BJ (cell line): ENCODE measurements around the gene ZBTB20. TPM values are rescaled to one million over a fixed set of nuclear protein-coding genes. Genes with fewer than 3 reads are reported as not detected.

ENCODE experiments used
- CTCF ChIA-PET: fragments of 350-600 bp; formaldehyde crosslinking; extraction: SDS; loops from one replicate; lab custom pipeline; 2021; ENCODE audit warnings: antibody characterized with exemption, inconsistent platforms; lab: Yijun Ruan, JAX
- POLR2A ChIA-PET: fragments of 300-600 bp; sonication (Branson Sonifier 250); formaldehyde crosslinking; extraction: SDS; loops from one replicate; lab custom pipeline; 2021; ENCODE audit warnings: antibody characterized with exemption; lab: Charles Lee
- DNase-seq: peaks from one replicate; pipeline ENCODE4 v3.0.0-alpha.2; 2011; ENCODE audit warnings: low read depth
- H3K27me3 ChIP-seq: 2 replicates; pipeline ENCODE4 v1.6.0; 2011; ENCODE audit warnings: low read length; ENCODE audit not compliant: control insufficient read depth, insufficient read depth
- H3K36me3 ChIP-seq: 2 replicates; pipeline ENCODE4 v1.5.1; 2011; ENCODE audit warnings: low read length; ENCODE audit not compliant: control insufficient read depth, insufficient read depth
- H3K4me3 ChIP-seq: 2 replicates; pipeline ENCODE4 v1.5.1; 2011; ENCODE audit warnings: low read depth, mild to moderate bottlenecking, control low read depth, low read length
- polyA plus RNA-seq: library from polyadenylated mRNA; depleted of rRNA; stranded (reverse); fragments of >200 nt; gene quantifications from 2 replicates; pipeline ENCODE4 v1.2.3, GENCODE V29; 2011
- TF ChIP-seq, protein P1 (sequence below): IDR thresholded peaks from 2 replicates; pipeline ENCODE4 v1.5.1; 2011; ENCODE audit warnings: low read depth, mild to moderate bottlenecking, control low read depth, inconsistent platforms, low read length, moderate library complexity; ENCODE audit not compliant: insufficient read depth

The ZBTB20 gene
- polyA plus RNA-seq, 1 experiment, result 6.0 TPM

DNA sequence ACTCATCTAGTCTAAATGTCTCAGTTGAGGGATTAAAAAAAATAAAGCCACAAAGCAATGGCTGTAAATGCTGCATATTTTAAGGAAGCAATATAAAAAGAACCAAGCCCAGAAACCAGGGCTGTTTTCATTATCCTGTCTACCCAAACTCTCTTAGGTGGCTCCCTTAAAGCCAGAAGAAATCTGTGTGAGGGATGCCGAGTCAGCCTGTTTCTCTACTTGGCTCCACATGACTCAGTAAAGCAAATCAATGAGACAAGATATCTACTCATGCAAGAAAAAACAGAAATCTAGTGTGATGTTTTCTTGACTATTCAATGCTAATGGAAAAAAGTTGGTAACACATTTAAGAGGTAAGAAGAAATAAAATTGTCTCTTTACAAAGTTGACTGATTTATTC is 296.2 kb downstream of the ZBTB20 start:
- H3K27me3 ChIP-seq, result no peaks in the 10 kb centered on the region
- TF ChIP-seq, protein P1, sequence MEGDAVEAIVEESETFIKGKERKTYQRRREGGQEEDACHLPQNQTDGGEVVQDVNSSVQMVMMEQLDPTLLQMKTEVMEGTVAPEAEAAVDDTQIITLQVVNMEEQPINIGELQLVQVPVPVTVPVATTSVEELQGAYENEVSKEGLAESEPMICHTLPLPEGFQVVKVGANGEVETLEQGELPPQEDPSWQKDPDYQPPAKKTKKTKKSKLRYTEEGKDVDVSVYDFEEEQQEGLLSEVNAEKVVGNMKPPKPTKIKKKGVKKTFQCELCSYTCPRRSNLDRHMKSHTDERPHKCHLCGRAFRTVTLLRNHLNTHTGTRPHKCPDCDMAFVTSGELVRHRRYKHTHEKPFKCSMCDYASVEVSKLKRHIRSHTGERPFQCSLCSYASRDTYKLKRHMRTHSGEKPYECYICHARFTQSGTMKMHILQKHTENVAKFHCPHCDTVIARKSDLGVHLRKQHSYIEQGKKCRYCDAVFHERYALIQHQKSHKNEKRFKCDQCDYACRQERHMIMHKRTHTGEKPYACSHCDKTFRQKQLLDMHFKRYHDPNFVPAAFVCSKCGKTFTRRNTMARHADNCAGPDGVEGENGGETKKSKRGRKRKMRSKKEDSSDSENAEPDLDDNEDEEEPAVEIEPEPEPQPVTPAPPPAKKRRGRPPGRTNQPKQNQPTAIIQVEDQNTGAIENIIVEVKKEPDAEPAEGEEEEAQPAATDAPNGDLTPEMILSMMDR, result no peak
- POLR2A ChIA-PET, result no interaction called here

DNA sequence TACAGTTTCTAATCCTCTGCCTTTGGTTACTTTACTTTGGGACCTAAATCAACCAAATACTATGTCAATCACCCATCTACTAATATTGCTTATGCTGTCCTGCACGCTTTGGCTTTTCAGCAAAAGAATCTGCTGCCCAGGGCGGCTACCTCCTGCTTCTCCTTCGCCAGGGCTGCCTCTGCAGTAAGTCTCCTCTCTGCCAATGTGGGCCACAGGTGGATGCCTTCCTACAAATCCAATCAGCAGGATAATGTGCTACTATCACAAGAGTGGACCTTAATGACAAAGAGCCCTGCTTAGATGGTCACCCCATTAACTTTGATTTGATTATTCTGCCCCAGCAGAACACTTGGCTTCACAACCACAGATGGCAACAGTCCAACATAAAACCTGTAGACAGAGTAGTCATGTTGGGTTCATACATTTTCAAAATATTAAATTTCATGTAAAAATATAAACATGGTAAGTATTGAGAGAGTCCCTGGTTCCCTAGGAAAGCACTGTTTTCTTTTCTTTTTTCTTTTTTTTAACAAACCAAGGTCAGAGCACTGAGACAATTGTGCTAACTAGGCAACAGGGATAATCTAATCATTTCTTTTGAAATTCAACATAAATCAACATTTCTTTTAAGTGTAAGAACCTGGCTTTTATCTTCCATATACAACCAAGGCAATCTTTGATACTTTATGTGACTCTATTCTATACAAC is 298.3 kb downstream of the ZBTB20 start:
- ChIA-PET POLR2A (no interaction called here), CTCF (no interaction called here)
- DNase-seq, result no peak
- Histone ChIP-seq H3K27me3 (no peaks in the 10 kb centered on the region), H3K4me3 (no peak overlapping the region), H3K36me3 (no peaks in the 10 kb centered on the region)
- TF ChIP-seq, protein P1, result no peak

More for the DNA sequence above, 296.2 kb downstream of the ZBTB20 start:
- CTCF ChIA-PET, result no interaction called here
- H3K36me3 ChIP-seq, result no peaks in the 10 kb centered on the region
- DNase-seq, result no peak
- H3K4me3 ChIP-seq, result no peak overlapping the region

DNA sequence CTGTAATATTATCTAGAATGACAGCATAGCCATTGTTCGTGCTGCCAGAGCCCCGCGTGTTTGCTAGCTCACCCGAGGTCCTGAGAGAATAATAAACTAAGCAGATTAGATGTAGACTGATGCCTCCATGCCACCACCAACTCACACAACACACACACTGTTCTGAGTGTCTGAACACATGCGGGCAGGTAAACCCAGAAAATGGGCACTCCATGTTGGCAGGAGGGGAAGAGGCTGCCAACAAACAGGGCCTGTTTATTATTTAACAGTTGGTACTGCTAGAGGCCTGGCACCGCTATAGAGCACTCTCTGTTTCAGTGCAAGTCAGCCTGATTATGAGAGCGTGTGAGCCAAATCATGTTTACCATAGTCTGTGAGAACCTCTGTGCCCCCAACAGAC is 299.0 kb downstream of the ZBTB20 start:
- H3K4me3 ChIP-seq, result no peak overlapping the region
- no peaks in the 10 kb centered on the region for H3K27me3 ChIP-seq
- no peaks in the 10 kb centered on the region for H3K36me3 ChIP-seq
- POLR2A ChIA-PET, result no interaction called here
- CTCF ChIA-PET, result interaction anchor here (0.5 to 0.9 kb wide), 2 partner anchors 15 to 876 kb away, joined by 3 read pairs; no protein-coding TSS in a partner anchor
- TF ChIP-seq, protein P1, result no peak
- DNase-seq, result no peak

DNA sequence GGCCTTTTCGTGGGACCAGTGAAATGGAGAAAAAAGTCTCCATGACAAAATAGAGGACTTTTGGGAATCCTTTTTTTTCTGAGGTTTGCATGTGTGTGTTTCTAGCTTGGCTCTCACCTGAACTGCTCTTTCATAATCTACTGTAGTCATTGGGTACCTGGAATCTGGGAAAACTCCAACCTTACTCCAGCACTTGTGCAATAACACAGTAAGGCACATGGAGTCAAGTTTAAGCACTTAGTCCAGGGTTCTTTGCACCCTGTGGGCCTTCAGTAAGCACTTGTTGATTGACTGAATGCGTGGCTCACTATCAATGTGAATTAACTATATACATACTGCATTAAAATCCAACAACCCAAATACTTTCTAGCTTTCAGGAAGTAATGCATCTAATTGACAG is 299.5 kb downstream of the ZBTB20 start:
- DNase-seq, result no peak
- no peaks in the 10 kb centered on the region for H3K36me3 ChIP-seq
- ChIA-PET POLR2A (no interaction called here), CTCF (interaction anchor here (0.5 to 0.9 kb wide), 2 partner anchors 15 to 876 kb away, joined by 3 read pairs; no protein-coding TSS in a partner anchor)
- H3K4me3 ChIP-seq, result no peak overlapping the region
- TF ChIP-seq, protein P1, result no peak
- H3K27me3 ChIP-seq, result no peaks in the 10 kb centered on the region

DNA sequence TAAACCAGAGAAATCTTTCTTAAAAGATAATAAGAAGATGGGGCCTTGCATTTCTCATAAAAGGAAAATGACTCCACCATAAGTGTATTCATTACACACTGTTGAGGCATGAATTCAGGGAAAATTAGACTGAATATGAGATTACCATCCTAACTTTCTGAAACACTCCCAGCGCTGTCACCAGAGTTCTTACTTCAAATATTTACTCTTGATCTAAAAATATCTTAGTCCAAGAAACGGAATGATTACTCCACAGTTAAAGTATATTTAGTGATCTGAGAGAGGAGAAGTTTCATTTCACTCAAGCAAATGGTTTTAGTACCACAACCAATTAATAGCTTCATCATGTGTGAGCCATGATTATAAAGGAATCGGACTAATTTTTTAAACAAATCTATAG is 300.3 kb downstream of the ZBTB20 start:
- POLR2A ChIA-PET, result interaction anchor here (0.7 kb wide), 1 partner anchor 394 kb away, joined by 6 read pairs; no protein-coding TSS in a partner anchor

More for the DNA sequence above, 300.3 kb downstream of the ZBTB20 start:
- DNase-seq, result peak; percentile 11
- no peaks in the 10 kb centered on the region for H3K36me3 ChIP-seq
- CTCF ChIA-PET, result no interaction called here
- H3K4me3 ChIP-seq, result no peak overlapping the region
- no peaks in the 10 kb centered on the region for H3K27me3 ChIP-seq
- TF ChIP-seq, protein P1, result no peak
